ENCODE results near the gene RETREG3. TPM values are rescaled to one million over a fixed set of nuclear protein-coding genes. Genes with fewer than 3 reads are reported as not detected.

The RETREG3 gene
- polyA plus RNA-seq, 1 donor from 2014 or later = 34.6 TPM

- H3K27ac ChIP-seq (ENCODE audit: low read length) = no peak overlapping the region
- no peaks in the 10 kb centered on the region for H3K36me3 ChIP-seq (ENCODE audit: insufficient read depth, low read length)
- H3K9ac ChIP-seq (ENCODE audit: low read length) = no peak overlapping the region
- no peaks in the 10 kb centered on the region for H3K9me2 ChIP-seq (ENCODE audit: insufficient read depth, low read length)
- no peaks in the 10 kb centered on the region for H3K9me3 ChIP-seq (ENCODE audit: low read length)
- H3F3A ChIP-seq (ENCODE audit: insufficient read depth, low read length, poor library complexity, severe bottlenecking) = no peaks in the 10 kb centered on the region
- TF ChIP-seq TAF1 (IDR thresholded peaks at IDR 0.05; ENCODE audit: low read depth) (no peak), EP300 (conservative IDR thresholded peaks at IDR 0.05; ENCODE audit: poor library complexity, severe bottlenecking) (no peak), CTCF (IDR thresholded peaks at IDR 0.05; ENCODE audit: poor library complexity, severe bottlenecking) (no peak), REST (IDR thresholded peaks at IDR 0.05; ENCODE audit: borderline replicate concordance) (no peak), EZH2 (IDR thresholded peaks at IDR 0.05; ENCODE audit: borderline replicate concordance, insufficient read depth, low read length, poor library complexity, severe bottlenecking) (no peak), RAD21 (conservative IDR thresholded peaks at IDR 0.05) (no peak)
- H3K79me2 ChIP-seq (replicated peaks; ENCODE audit: insufficient read depth, low read length) = peaks cover 16% of the 10 kb centered on the region
- H3K4me2 ChIP-seq (ENCODE audit: low read length) = no peak overlapping the region
- no peaks in the 10 kb centered on the region for H4K20me1 ChIP-seq (ENCODE audit: insufficient read depth)
- H3K4me3 ChIP-seq (ENCODE audit: low read length) = peak overlapping the region; percentile 93
- H3K27me3 ChIP-seq (ENCODE audit: insufficient read depth, low read depth, low read length) = no peaks in the 10 kb centered on the region
- no peak overlapping the region for H2AFZ ChIP-seq (ENCODE audit: low read depth, low read length)
These were observed 45.6 kb downstream of the RETREG3 start for GRCh38 chr17:42563543-42563942.

GRCh38 chr17:42563143-42563509, 46.0 kb downstream of the RETREG3 start:
- peak overlapping the region; percentile 76 for H3K4me2 ChIP-seq (ENCODE audit: low read length)
- peak overlapping the region; percentile 84 for H3K9ac ChIP-seq (ENCODE audit: low read length)
- no peaks in the 10 kb centered on the region for H3K27me3 ChIP-seq (ENCODE audit: insufficient read depth, low read depth, low read length)
- peak overlapping the region; percentile 93 for H3K4me3 ChIP-seq (ENCODE audit: low read length)
- H2AFZ ChIP-seq (ENCODE audit: low read depth, low read length) = no peak overlapping the region
- no peaks in the 10 kb centered on the region for H4K20me1 ChIP-seq (ENCODE audit: insufficient read depth)
- H3K9me3 ChIP-seq (ENCODE audit: low read length) = no peaks in the 10 kb centered on the region
- H3K36me3 ChIP-seq (ENCODE audit: insufficient read depth, low read length) = no peaks in the 10 kb centered on the region
- TF ChIP-seq RAD21 (conservative IDR thresholded peaks at IDR 0.05) = no peak
- H3K79me2 ChIP-seq (replicated peaks; ENCODE audit: insufficient read depth, low read length) = peaks cover 16% of the 10 kb centered on the region
- no peaks in the 10 kb centered on the region for H3K9me2 ChIP-seq (ENCODE audit: insufficient read depth, low read length)
- H3K27ac ChIP-seq (ENCODE audit: low read length) = no peak overlapping the region
- no peaks in the 10 kb centered on the region for H3F3A ChIP-seq (ENCODE audit: insufficient read depth, low read length, poor library complexity, severe bottlenecking)

GRCh38 chr17:42562388-42563142, 46.6 kb downstream of the RETREG3 start:
- Histone ChIP-seq H3F3A (ENCODE audit: insufficient read depth, low read length, poor library complexity, severe bottlenecking) (no peaks in the 10 kb centered on the region), H4K20me1 (ENCODE audit: insufficient read depth) (no peaks in the 10 kb centered on the region), H3K27ac (ENCODE audit: low read length) (peak overlapping the region; percentile 81), H3K27me3 (ENCODE audit: insufficient read depth, low read depth, low read length) (no peaks in the 10 kb centered on the region), H3K9me3 (ENCODE audit: low read length) (no peaks in the 10 kb centered on the region), H3K9ac (ENCODE audit: low read length) (peak overlapping the region; percentile 84), H3K4me3 (ENCODE audit: low read length) (peak overlapping the region; percentile 93), H2AFZ (ENCODE audit: low read depth, low read length) (peak overlapping the region; percentile 62), H3K4me2 (ENCODE audit: low read length) (peak overlapping the region; percentile 76), H3K79me2 (replicated peaks; ENCODE audit: insufficient read depth, low read length) (peaks cover 14% of the 10 kb centered on the region), H3K9me2 (ENCODE audit: insufficient read depth, low read length) (no peaks in the 10 kb centered on the region), H3K36me3 (ENCODE audit: insufficient read depth, low read length) (no peaks in the 10 kb centered on the region)
- TF ChIP-seq EP300 (conservative IDR thresholded peaks at IDR 0.05; ENCODE audit: poor library complexity, severe bottlenecking) (no peak), CTCF (IDR thresholded peaks at IDR 0.05; ENCODE audit: poor library complexity, severe bottlenecking) (no peak)

Data from neural cell (in vitro differentiated cells).